Ascending aorta (tissue), 2 donors: ENCODE results near the gene CCBE1. TPM values are rescaled to one million over a fixed set of nuclear protein-coding genes. Genes with fewer than 3 reads are reported as not detected.
"Not testable (repeated sequence)": the region's sequence is repeated elsewhere in the genome, so short reads cannot be mapped to it uniquely, and the experiment has no call there.

Source experiments
- DNase-seq, 2 donors: peaks; one replicate each; pipeline ENCODE4 v3.0.0-alpha.2; 2019; ENCODE audit warnings: low spot score in 2 of 2
- H3K27ac ChIP-seq, 2 donors: fragments of 200-600 bp; sonication (generic); one replicate each; pipeline ENCODE4 v1.5.1; 2016 to 2017; ENCODE audit warnings: mild to moderate bottlenecking in 1 of 2
- H3K27me3 ChIP-seq: fragments of 200-600 bp; sonication (generic); one replicate; pipeline ENCODE4 v1.5.1; 2017
- H3K36me3 ChIP-seq, 2 donors: fragments of 200-600 bp; sonication (generic); one replicate each; pipeline ENCODE4 v1.5.1; 2016
- H3K4me1 ChIP-seq, 2 donors: fragments of 200-600 bp; sonication (generic); one replicate each; pipeline ENCODE4 v1.5.1; 2016 to 2017; ENCODE audit warnings: mild to moderate bottlenecking in 1 of 2
- H3K4me3 ChIP-seq, 2 donors: fragments of 200-600 bp; sonication (generic); one replicate each; pipeline ENCODE4 v1.5.1; 2016 to 2017; ENCODE audit warnings: mild to moderate bottlenecking in 1 of 2
- H3K9me3 ChIP-seq, 2 donors: fragments of 200-600 bp; sonication (generic); one replicate each; pipeline ENCODE4 v1.5.1; 2016
- CTCF ChIP-seq, 3 experiments: fragments of 200-600 bp in 2 of 3; fragments of 450-650 bp in 1 of 3; sonication (generic) in 2 of 3; IDR thresholded peaks; one replicate each; pipeline ENCODE4 v1.5.1; 2016 to 2019; ENCODE audit warnings: antibody characterized with exemption in 3 of 3, mild to moderate bottlenecking in 1 of 3, moderate library complexity in 1 of 3
- intact Hi-C: fragments of 100-400 bp; cut with DNase I; formaldehyde crosslinking; loops from one replicate; pipeline ENCODE4 v1.15.1; 2023
- total RNA-seq: library from RNA; depleted of rRNA; stranded (reverse); fragments of >200 nt; gene quantifications from one replicate; pipeline ENCODE4 v1.1.0, GENCODE V29; 2016

CCBE1 gene
- total RNA-seq, 1 donor from 2014 or later, result 0.32 TPM

GRCh38 chr18:59674186-59674902 is 22.9 kb downstream of the CCBE1 start:
- no peaks in the 10 kb centered on the region for H3K36me3 ChIP-seq
- no peak overlapping the region for H3K27ac ChIP-seq
- H3K27me3 ChIP-seq, result no peaks in the 10 kb centered on the region
- no peaks in the 10 kb centered on the region for H3K9me3 ChIP-seq
- no peak for TF ChIP-seq CTCF (IDR thresholded peaks at IDR 0.05)
- DNase-seq, result no peak
- no peaks in the 10 kb centered on the region for H3K4me1 ChIP-seq
- intact Hi-C loops, result no loop called here
- H3K4me3 ChIP-seq, result no peak overlapping the region

- no peaks in the 10 kb centered on the region for H3K36me3 ChIP-seq
- no peaks in the 10 kb centered on the region for H3K4me1 ChIP-seq
- no peak overlapping the region for H3K4me3 ChIP-seq
- H3K27ac ChIP-seq, result no peak overlapping the region
- no peak for DNase-seq
- intact Hi-C loops, result no loop called here
- no peaks in the 10 kb centered on the region for H3K27me3 ChIP-seq
- no peak for TF ChIP-seq CTCF (IDR thresholded peaks at IDR 0.05)
- H3K9me3 ChIP-seq, result no peaks in the 10 kb centered on the region
Measured at GRCh38 chr18:59672235-59672711, 24.9 kb downstream of the CCBE1 start.

GRCh38 chr18:59671551-59671950 is 25.7 kb downstream of the CCBE1 start:
- no peaks in the 10 kb centered on the region for H3K9me3 ChIP-seq
- no peak for DNase-seq
- no peak for TF ChIP-seq CTCF (IDR thresholded peaks at IDR 0.05)
- H3K27me3 ChIP-seq, result no peaks in the 10 kb centered on the region
- H3K4me3 ChIP-seq, result no peak overlapping the region
- no peak overlapping the region for H3K27ac ChIP-seq
- no peaks in the 10 kb centered on the region for H3K4me1 ChIP-seq
- intact Hi-C loops, result no loop called here
- H3K36me3 ChIP-seq, result no peaks in the 10 kb centered on the region

- no peak overlapping the region for H3K27ac ChIP-seq
- no peak for TF ChIP-seq CTCF (IDR thresholded peaks at IDR 0.05)
- DNase-seq, result no peak
- no peaks in the 10 kb centered on the region for H3K9me3 ChIP-seq
- H3K27me3 ChIP-seq, result no peaks in the 10 kb centered on the region
- H3K4me1 ChIP-seq, result no peaks in the 10 kb centered on the region
- intact Hi-C loops, result no loop called here
- H3K4me3 ChIP-seq, result no peak overlapping the region
- H3K36me3 ChIP-seq, result no peaks in the 10 kb centered on the region
Measured at GRCh38 chr18:59669872-59670657, 27.2 kb downstream of the CCBE1 start.

- Histone ChIP-seq H3K4me3 (no peak overlapping the region), H3K9me3 (no peaks in the 10 kb centered on the region), H3K27me3 (no peaks in the 10 kb centered on the region), H3K36me3 (no peaks in the 10 kb centered on the region), H3K27ac (no peak overlapping the region), H3K4me1 (no peaks in the 10 kb centered on the region)
- DNase-seq, result no peak
- intact Hi-C loops, result no loop called here
- no peak for TF ChIP-seq CTCF (IDR thresholded peaks at IDR 0.05)
Measured at GRCh38 chr18:59667488-59667887, 29.7 kb downstream of the CCBE1 start.

GRCh38 chr18:59666007-59666402 is 31.2 kb downstream of the CCBE1 start:
- H3K4me3 ChIP-seq, H3K4me1 ChIP-seq, intact Hi-C loops, H3K36me3 ChIP-seq, H3K27me3 ChIP-seq, H3K9me3 ChIP-seq, DNase-seq, H3K27ac ChIP-seq: not testable (repeated sequence)
